NCI-H146 treated with DMSO at 0.1 percent for 48 hours (cell line): ENCODE measurements around the gene GALM.
"Not testable (repeated sequence)": the region's sequence is repeated elsewhere in the genome, so short reads cannot be mapped to it uniquely, and the experiment has no call there.

Experiments used
- DNase-seq: peaks from one replicate; lab custom pipeline; 2025; ENCODE audit not compliant: unreplicated experiment; lab: John Stamatoyannopoulos, UW

The GALM gene

DNA sequence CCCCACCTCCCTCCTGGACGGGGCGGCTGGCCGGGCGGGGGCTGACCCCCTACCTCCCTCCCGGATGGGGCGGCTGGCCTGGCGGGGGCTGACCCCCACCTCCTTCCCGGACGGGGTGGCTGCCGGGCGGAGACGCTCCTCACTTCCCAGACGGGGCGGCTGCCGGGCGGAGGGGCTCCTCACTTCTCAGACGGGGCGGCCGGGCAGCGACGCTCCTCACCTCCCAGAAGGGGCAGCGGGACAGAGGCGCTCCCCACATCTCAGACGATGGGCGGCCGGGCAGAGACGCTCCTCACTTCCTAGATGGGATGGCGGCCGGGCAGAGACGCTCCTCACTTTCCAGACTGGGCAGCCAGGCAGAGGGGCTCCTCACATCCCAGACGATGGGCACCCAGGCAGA lies 90.0 kb downstream of the GALM start:
- not testable (repeated sequence) for DNase-seq

DNA sequence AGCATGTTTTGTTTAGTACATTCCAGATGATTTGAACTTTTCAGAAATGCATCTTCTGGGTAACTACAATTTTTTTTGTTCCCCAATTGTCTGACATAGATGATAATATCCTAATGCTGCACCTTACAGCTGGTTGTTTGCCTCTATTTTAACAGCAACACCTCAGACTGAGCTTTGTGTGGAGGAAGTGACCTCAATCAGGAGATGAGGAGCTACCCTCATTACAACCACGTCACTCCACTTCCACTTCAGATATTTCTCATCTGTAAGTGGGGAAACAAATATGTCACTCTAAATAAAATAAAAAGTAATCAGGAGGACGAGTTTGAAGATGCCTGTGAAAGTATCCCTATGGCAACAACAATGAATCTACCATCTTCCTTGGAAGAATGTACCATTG lies 97.3 kb downstream of the GALM start:
- DNase-seq = no peak

DNA sequence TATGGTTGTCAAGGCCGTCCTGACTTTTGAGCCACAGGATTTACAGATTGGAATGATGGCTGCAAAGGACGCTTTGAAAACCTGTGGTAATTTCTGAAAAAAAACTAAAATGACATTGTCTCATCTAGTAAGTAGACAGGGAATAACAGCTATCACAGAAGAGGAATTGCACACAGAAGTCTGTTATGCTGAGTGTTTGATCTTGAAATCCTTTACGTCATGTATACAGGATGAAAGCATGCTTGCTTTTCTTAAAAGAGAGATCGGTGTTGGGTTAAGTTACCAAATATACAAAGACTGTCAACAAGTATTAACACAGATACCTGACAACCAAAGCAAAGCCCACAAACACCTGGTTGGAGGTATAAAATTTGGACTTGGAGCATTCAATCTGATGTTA lies 97.8 kb downstream of the GALM start:
- no peak for DNase-seq

DNA sequence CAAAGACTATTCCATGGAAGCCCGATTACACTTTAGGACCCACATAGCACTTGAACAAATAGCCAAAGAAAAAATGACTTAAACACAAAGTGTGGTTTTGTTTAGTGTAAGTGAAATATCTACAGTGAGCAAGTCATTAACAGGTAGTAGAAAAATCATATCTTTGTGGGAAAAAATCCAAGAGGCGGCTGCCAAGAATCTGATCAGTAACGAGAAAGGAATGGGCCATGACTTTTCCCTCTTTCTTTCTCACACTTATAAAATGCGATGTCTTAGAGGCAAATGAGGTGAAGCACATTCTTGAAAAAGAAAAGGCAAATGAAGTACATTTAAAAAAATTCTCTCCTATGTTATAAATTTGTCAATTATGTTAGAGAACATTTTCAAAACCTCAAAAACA lies 99.2 kb downstream of the GALM start:
- no peak for DNase-seq

DNA sequence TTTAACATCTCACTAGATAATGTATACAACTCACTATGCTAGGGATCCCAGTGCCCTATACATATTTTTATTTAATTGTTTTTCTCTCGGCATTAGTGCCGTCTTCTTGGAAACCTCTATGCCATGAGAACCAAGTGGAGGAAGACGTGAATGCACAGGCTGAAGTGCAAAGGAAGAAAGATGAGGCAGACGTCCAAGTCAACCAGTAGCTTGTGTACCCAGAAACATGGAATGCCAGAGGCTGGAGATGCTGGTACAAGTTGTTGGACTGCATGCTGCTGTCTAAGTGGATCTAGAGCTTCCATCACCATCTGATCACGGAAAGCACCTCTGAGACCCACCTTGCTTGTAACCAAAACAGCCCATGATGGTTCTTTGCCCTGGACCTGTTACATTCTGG lies 99.6 kb downstream of the GALM start:
- no peak for DNase-seq

DNA sequence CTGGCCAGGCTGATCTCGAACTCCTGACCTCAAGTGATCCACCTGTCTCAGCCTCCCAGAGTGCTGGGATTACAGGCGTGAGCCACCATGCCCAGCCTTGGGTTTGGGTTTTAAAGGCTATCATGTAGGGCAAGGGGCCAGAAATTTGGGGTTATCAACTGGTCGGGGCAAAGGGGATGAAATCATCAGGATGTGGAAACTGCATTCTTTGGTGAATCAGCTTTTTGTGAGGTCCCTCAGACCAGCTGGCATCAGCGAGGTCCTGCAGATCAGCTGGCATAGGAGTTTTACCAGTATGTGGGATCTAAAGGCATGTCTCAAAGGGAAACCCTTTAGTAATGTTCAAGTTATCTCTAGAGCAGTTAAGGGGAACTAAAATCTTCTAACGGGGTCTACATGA lies 105.7 kb downstream of the GALM start:
- no peak for DNase-seq

DNA sequence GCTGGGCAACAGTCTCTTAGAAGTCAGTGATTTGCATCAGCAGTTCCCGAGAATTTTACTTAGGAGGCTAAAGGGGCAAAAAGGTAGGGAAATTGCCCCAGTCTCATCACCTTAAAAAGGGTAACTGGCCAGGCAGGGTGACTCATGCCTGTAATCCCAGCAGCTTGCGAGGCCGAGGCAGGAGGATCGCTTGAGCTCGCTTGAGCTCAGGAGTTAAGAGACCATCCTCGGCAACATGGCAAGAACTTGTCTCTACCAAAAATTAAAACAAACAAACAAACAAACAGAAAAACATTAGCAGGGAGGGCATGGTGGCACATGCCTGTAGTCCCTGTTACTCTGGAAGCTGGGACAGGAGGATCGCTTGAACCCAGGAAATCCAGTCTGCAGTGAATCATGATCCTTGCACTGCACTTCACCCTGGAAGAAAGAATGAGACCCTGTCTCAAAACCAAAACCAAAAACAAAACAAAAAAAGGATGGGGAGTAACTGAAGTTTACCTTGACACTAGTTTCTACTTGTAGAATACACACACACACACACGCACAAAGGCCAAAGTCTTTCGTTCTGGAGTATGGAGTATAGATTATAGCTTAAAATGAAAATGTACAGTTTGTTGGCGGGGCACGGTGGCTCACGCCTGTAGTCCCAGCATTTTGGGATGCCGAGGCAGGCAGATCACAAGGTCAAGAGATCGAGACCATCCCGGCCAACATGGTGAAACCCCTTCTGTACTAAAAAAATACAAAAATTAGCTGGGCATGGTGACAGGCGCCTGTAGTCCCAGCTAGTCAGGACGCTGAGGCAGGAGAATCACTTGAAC lies 109.4 kb downstream of the GALM start:
- no peak for DNase-seq

DNA sequence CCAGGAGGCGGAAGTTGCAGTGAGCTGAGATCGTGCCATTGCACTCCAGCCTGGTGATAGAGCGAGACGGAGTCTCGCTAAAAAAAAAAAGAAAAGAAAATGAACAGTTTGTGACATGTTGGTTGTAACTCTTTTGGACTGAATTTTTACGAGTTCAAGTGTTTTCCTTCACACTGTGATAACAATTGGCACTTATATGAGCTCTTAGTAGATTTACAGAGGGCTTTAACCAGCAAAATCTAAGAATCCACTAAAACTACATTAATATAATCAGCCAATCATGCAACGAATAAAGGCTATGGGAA lies 110.0 kb downstream of the GALM start:
- DNase-seq = no peak

DNA sequence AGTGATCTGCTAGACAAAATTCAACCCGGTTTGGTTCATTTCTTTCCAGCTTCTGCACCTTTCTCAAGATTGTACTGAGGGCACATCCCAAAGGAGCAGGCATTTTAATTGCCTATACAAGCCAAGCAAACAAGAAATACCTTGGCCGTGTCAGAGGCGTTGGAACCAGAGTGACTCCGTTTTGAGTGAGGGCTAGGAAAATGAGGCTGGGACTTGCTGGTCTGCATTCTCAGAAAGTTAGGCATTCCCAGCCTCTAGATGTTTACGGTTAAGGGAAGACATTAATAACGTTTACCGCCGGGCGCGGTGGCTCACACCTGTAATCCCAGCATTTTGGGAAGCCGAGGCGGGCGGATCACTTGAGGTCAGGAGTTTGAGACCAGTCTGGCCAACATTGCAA lies 110.6 kb downstream of the GALM start:
- DNase-seq = no peak

DNA sequence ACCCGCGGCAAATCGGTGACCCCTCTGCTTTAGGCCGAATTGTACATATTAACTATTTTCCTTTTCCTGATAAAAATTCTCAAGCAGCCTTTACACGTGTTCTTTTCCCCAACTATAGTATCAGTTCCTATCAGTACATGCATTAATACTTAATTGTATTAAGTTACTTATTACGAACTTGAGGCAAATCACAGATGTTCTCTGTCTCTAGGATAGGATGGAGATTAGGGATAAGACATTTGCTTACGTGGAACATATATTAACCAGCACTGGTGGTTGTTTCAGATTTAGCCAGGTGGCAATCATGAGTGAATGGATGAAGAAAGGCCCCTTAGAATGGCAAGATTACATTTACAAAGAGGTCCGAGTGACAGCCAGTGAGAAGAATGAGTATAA lies 112.8 kb downstream of the GALM start:
- no peak for DNase-seq

DNA sequence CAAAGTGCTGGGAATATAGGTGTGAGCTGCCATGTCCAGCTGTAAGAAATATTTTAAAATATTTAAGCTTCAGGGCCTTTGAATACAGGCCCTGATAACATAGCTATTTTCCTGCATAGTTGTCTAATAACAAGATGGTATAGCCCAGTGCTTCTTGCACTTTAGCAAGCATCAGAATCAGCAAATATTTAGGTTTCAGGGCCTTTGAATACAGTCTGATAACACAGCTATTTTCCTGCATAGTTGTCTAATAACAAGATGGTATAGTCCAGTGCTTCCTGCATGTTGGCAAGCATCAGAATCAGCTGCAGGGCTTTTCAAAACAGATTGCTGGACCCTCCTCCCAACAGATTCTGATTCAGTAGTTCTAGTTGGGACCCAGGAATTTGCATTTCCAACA lies 117.7 kb downstream of the GALM start:
- no peak for DNase-seq
